DOHH2 (cell line): ENCODE data around the gene SLC6A6.

ENCODE experiments used
- H3F3A ChIP-seq: fragments of 200-600 bp; sonication (generic), shearing (Covaris generic); 2 replicates; pipeline ENCODE4 v1.6.0; 2016; ENCODE audit warnings: antibody characterized with exemption, mild to moderate bottlenecking; ENCODE audit not compliant: control insufficient read depth, insufficient read depth
- H3K27ac ChIP-seq: fragments of 200-600 bp; sonication (generic); 2 replicates; pipeline ENCODE4 v1.5.1; 2014; ENCODE audit warnings: low read depth, mild to moderate bottlenecking, low read length, moderate library complexity
- H3K27me3 ChIP-seq: fragments of 200-600 bp; sonication (generic); 2 replicates; pipeline ENCODE4 v1.6.1; 2014; ENCODE audit warnings: mild to moderate bottlenecking, low read length, mixed read lengths; ENCODE audit not compliant: control insufficient read depth
- H3K36me3 ChIP-seq: fragments of 200-600 bp; sonication (generic); 2 replicates; pipeline ENCODE4 v1.6.1; 2014; ENCODE audit warnings: mild to moderate bottlenecking, low read length, moderate library complexity, mixed read lengths; ENCODE audit not compliant: control insufficient read depth
- H3K4me1 ChIP-seq: fragments of 200-600 bp; sonication (generic); 2 replicates; pipeline ENCODE4 v1.6.1; 2014; ENCODE audit warnings: mild to moderate bottlenecking, low read length, mixed read lengths; ENCODE audit not compliant: control insufficient read depth
- H3K4me2 ChIP-seq: fragments of 200-600 bp; sonication (generic); 2 replicates; pipeline ENCODE4 v1.6.0; 2014; ENCODE audit warnings: mild to moderate bottlenecking, low read length, moderate library complexity
- H3K4me3 ChIP-seq: fragments of 200-600 bp; sonication (generic); 2 replicates; pipeline ENCODE4 v1.5.1; 2014; ENCODE audit warnings: mild to moderate bottlenecking, low read length, mixed read lengths
- H3K79me2 ChIP-seq: fragments of 200-600 bp; sonication (generic); 2 replicates; pipeline ENCODE4 v1.6.1; 2014; ENCODE audit warnings: mild to moderate bottlenecking, low read length, mixed read lengths; ENCODE audit not compliant: control insufficient read depth
- H3K9me2 ChIP-seq: fragments of 200-600 bp; sonication (generic); replicated peaks from 2 replicates; pipeline ENCODE4 v1.6.1; 2014; ENCODE audit warnings: mild to moderate bottlenecking, low read length, mixed read lengths; ENCODE audit not compliant: control insufficient read depth
- H3K9me3 ChIP-seq: fragments of 200-600 bp; sonication (generic); 2 replicates; pipeline ENCODE4 v1.6.1; 2014; ENCODE audit warnings: antibody characterized with exemption, low read length, mixed read lengths; ENCODE audit not compliant: control insufficient read depth, insufficient read depth
- H4K20me1 ChIP-seq: fragments of 200-600 bp; sonication (generic); 2 replicates; pipeline ENCODE4 v1.6.0; 2014; ENCODE audit warnings: low read depth, mild to moderate bottlenecking, antibody characterized with exemption, low read length, moderate library complexity; ENCODE audit not compliant: control insufficient read depth, insufficient read depth
- EZH2phosphoT487 ChIP-seq: fragments of 200-600 bp; sonication (generic); IDR thresholded peaks from 2 replicates; pipeline ENCODE4 v1.6.1; 2017; ENCODE audit warnings: borderline replicate concordance, mild to moderate bottlenecking, antibody characterized with exemption, low read length, moderate library complexity, mixed read lengths
- TF ChIP-seq, protein P1 (sequence below): fragments of 200-600 bp; sonication (generic); IDR thresholded peaks from one replicate; pipeline ENCODE4 v1.5.1; 2014; ENCODE audit warnings: antibody characterized with exemption, mild to moderate bottlenecking, low read depth, low read length; ENCODE audit not compliant: poor library complexity, severe bottlenecking

Gene SLC6A6

DNA sequence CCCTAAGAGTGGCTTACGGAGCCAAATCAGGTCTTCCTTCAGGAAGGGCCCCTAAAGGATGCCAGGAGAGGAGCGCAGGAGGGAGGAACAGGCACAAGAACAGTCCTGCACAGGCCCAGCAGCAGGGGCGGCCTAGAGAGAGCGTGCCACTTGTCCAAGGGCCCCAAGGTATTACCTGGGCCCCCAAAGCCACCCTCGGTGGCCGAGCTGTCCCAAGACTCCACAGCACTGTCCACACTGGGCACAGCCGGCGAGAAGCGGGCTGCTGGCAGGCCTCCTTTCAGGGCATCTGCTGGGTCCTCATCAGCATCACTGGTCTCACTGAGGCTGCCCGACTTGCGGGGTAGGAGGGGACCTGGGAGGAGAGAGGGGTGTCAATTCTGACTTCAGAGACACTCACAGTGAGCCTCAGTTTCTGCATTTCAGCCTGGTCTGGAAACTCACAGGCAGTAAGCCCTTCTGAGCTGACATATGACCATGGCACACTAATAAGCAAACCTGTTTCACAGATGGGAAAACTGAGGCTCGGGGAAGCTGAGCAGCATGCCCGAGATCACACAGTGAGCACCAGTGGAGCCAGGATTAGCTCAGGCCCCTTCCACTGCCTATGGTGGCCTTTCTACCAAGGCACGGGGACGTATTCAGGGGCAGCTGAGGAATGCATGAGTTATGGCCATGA lies 104.4 kb downstream of the SLC6A6 start:
- Histone ChIP-seq H3K79me2 (no peaks in the 10 kb centered on the region), H3K9me2 (no peaks in the 10 kb centered on the region), H3K27ac (no peak overlapping the region), H3K4me1 (no peaks in the 10 kb centered on the region), H3K9me3 (no peaks in the 10 kb centered on the region), H3K36me3 (no peaks in the 10 kb centered on the region), H3F3A (no peaks in the 10 kb centered on the region), H3K4me2 (no peak overlapping the region), H4K20me1 (no peaks in the 10 kb centered on the region), H3K4me3 (no peak overlapping the region), H3K27me3 (no peaks in the 10 kb centered on the region; the same call in 1 of the 2 replicates)
- no peak for TF ChIP-seq EZH2phosphoT487
- TF ChIP-seq, protein P1, sequence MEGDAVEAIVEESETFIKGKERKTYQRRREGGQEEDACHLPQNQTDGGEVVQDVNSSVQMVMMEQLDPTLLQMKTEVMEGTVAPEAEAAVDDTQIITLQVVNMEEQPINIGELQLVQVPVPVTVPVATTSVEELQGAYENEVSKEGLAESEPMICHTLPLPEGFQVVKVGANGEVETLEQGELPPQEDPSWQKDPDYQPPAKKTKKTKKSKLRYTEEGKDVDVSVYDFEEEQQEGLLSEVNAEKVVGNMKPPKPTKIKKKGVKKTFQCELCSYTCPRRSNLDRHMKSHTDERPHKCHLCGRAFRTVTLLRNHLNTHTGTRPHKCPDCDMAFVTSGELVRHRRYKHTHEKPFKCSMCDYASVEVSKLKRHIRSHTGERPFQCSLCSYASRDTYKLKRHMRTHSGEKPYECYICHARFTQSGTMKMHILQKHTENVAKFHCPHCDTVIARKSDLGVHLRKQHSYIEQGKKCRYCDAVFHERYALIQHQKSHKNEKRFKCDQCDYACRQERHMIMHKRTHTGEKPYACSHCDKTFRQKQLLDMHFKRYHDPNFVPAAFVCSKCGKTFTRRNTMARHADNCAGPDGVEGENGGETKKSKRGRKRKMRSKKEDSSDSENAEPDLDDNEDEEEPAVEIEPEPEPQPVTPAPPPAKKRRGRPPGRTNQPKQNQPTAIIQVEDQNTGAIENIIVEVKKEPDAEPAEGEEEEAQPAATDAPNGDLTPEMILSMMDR, result no peak

DNA sequence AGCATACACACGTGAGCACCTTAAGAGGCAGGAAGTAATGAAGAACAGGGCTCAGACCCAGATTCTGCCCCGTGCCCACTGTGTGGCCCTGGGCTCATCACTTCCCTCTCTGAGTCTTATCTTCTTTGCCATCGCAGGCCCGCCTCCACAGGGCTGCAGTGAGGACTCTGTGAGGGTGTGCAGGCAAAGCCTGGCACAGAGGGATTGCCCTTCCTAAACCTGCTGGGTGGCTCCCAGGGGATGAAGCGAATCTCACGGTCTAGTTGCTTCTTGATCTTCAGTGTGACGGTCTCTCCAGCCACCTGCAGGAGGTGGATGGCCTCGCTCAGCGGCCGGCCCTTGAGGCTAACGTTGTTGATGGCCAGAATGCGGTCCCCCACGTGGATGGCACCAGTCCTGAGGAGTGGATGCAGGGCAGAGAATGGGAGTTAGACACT lies 104.9 kb downstream of the SLC6A6 start:
- Histone ChIP-seq H3K36me3 (no peaks in the 10 kb centered on the region), H3K27ac (no peak overlapping the region), H3K9me3 (no peaks in the 10 kb centered on the region), H3K4me1 (no peaks in the 10 kb centered on the region), H4K20me1 (no peaks in the 10 kb centered on the region), H3K4me3 (no peak overlapping the region), H3F3A (no peaks in the 10 kb centered on the region), H3K79me2 (no peaks in the 10 kb centered on the region), H3K27me3 (no peaks in the 10 kb centered on the region; the same call in 1 of the 2 replicates), H3K9me2 (no peaks in the 10 kb centered on the region), H3K4me2 (no peak overlapping the region)
- no peak for TF ChIP-seq EZH2phosphoT487
- TF ChIP-seq, protein P1, result no peak

DNA sequence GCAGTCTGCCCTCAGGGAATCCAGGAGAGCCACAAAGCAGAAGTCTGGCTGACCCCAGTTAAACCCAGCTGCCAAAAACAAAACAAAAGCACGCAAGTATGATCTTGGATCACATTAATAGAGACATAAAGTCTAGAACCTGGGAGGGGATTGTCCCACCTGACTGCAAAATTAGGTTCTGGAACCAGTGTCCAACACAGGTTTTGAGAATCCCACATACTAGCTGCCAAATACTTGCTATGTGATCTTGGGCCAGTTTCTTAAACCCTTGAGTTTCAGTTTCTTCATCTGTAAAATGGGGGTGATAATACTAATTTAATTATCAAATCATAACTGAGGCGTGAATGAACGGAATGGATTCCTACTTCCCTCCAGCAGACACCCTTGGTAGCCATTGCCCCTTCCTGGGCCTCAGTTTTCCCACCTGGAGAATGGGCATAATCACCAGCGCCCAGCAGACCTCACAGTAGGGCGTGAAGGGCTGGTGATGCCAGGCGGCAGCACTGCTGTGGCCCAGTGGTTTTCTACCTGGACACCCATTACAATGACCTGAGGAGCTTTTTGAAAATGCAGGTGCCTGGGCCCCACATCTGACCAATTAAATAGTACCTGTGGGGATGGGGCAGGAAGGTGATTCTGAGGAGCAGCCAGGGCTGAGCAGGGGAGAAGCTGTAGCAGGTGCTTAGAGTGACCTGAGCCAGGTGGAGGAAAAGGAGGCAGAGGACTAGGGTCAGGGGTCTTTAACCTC lies 105.5 kb downstream of the SLC6A6 start:
- Histone ChIP-seq H3F3A (no peaks in the 10 kb centered on the region), H3K4me2 (no peak overlapping the region), H3K36me3 (no peaks in the 10 kb centered on the region), H3K4me1 (no peaks in the 10 kb centered on the region), H3K9me3 (no peaks in the 10 kb centered on the region), H3K27me3 (no peaks in the 10 kb centered on the region; the same call in 1 of the 2 replicates), H3K9me2 (no peaks in the 10 kb centered on the region), H3K79me2 (no peaks in the 10 kb centered on the region), H4K20me1 (no peaks in the 10 kb centered on the region), H3K27ac (no peak overlapping the region), H3K4me3 (no peak overlapping the region)
- TF ChIP-seq EZH2phosphoT487, result no peak
- TF ChIP-seq, protein P1, result no peak
